HG03378 (cell line): ENCODE results near the gene UGDH.
"Not testable (repeated sequence)": the region's sequence is repeated elsewhere in the genome, so short reads cannot be mapped to it uniquely, and the experiment has no call there.

Source experiments
- ATAC-seq: cut with Tn5 transposase; IDR thresholded peaks from one replicate; pipeline ENCODE4 v1.9.1; 2021; ENCODE audit warnings: mild to moderate bottlenecking, moderate library complexity; ENCODE audit not compliant: unreplicated experiment

Gene UGDH

DNA sequence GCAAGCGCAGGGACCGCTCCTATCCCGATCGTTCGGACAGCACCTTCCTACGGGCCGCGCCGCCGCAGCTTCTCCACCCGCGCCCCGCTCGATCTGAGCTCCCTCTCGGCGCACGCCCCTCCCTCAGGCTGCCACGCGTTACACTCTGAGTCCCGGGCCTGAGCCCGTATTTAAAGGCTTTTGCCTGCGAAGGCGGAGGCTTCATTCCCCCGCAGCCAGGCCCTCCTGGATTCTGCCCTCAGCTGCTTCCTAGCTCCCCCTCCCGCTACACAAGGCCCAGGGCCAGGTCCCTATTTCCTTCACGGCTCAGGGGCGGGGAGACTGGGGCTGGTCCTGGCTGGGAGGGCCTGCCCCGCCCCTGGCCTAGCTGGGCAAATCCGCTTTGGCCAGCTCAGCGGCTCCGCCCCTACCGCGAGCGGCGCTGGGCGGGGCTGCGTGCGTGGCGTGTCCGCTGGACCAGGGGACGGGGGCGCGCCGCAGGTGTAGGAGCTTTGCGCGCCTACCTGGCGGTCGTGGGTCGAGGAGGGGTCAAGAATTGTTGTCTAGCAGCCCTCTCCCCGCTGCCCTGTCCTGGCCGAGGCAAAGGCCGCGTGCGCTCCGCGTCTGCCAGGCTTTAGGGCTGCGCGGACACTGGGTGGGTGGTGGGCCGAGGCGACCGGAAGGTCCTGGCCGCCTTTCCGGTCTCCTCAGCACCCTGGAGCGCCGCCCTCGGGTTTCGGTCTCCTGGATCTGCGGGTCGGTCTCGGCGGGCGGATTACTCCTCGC lies at the start of gene UGDH:
Gene UGDH, minus strand, starts transcription at position 144 of the 765 bp plus-strand sequence. CDS start 5,927 bp downstream, outside the sequence.
- ATAC-seq, result peak; percentile 88

DNA sequence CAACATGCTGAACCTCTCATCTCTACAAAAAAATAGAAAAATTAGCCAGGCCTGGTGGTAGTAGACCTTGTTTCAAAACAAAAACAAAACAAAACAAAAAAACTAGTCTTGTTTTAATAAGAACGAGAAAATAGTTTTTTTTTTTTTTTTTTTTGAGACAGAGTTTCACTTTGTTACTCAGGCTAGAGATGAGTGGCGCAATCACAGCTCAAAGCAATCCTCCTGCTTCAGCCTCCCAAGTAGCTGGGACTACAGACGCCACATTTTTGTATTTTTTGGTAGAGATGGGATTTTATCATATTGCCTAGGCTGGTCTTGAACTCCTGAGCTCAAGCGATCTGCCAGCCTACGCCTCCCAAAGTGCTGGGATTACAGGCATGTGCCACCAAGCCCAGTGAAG lies 47.7 kb upstream of the UGDH start:
- no peak for ATAC-seq

DNA sequence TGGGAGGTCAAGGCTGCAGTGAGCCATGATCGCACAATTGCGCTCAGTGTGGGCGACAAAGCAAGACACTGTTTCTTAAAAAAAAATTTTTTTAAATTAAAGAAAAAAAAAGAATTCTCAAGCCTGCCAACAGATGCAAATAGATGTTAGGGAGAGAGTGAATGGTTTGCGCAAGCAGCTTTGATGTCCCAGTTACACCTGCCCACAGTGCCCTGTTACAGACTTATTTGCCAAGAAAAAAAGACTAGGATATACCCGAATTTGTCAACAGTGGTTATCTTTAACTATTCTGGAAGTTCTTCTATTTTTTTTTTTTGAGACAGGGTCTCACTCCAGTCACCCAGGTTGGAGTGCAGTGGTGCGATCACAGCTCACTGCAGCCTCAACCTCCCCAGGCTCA lies 44.3 kb upstream of the UGDH start:
- no peak for ATAC-seq

DNA sequence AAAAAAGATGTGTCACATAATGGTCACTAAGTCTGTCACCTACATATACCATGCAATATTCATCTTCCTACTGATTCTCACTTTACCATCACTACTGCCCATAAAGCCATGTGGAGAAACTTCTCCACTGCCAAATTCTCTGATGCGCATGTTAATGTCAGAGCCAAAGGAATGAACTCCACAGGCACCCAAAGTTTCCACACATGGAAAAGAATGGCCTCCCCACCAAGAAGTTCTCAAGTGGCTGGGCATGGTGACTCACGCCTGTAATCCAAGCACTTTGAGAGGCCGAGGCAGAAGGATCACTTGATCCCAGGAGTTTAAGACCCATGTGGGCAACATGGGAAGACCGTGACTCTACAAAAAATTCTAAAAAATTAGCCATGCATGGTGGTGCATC lies 43.8 kb upstream of the UGDH start:
- ATAC-seq, result no peak

DNA sequence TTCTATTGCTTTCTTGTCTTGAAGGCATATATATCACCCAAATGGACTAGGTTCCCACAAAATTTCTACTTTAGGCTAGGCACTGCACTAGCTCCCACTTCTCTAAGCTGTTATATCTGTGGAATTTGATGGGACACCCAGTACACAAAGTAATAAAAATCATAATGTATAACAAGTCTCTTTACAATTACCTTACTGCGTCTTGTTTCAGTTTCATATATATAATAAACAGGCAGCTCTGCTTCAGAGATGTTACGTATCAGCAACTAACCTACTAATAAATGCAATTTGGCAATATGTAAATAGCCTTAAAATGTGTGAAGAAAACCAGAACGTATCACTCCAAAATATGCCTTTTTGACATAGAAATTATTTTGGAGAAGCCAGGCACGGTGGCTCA lies 42.0 kb upstream of the UGDH start:
- ATAC-seq, result no peak

DNA sequence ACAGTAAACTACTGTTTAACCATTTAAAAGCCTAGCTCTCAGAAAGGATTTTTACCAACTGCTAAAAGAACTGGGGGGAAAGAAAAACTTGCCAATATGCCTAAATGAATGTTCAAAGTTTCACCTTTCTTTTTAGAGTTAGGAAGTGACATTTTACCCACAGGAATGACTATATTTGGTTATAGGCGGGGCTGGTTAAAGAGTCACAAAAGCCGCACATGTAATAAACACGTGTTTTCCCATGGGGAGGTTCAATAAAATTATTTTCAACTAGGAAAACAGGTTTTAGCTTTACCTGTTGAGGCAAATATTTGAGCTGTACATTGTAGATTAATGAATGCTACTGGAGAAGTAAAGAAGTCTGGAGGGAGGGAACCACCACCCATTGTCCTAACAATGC lies 41.6 kb upstream of the UGDH start:
- ATAC-seq, result no peak

DNA sequence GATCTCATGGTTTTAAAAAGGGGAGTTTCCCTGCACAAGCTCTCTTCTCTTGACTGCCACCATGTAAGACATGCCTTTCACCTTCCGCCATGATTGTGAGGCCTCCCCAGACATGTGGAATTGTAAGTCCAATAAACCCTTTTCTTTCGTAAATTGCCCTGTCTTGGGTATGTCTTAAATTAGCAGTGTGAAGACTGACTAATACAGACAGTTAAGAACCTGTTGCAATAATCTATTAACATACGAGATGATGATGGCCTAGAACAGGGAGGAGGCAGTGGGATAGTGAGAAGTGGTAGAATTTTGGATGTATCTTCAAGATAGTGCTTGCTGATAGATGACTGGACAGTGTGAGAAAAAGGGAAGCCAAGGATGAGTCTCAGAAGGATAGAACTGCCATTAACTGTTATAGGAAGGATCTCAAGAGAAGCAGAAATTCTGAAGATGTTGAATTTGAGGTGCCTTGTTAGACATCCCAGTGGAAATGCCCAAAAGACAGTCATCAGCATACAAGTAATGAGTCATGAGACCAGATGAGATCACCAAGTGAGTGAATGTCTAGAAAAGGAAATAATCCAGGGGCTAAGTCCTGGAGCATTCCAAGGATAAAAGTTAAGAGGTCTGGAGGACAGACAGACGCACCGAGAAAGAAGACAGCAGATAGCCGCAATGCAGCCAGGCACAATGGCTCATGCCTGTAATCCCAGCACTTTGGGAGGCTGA lies 38.8 kb upstream of the UGDH start:
- ATAC-seq, result no peak

DNA sequence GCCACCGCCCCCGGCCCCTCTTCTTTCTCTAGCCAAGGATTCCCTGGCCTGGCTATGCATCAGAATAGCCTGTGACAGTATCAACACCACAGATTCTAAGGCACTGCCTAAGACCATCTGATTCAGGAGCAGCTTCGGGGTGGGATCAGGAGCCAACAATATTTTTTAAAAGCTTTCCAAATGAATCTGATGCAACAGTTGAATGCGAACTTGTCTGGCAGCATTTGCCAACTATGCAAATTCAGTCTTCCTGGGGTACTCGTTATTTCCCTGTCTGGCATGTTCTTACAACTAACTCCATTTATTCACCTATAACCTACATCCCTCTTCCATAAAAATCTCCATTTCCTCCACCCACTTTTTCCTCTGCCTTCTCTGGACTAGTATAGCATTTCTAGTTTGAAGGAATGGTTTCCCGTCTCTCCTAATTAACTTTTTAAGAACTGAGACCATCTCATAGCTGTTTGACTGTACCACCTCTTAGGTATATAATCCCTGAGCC lies 36.2 kb upstream of the UGDH start:
- ATAC-seq, result no peak

DNA sequence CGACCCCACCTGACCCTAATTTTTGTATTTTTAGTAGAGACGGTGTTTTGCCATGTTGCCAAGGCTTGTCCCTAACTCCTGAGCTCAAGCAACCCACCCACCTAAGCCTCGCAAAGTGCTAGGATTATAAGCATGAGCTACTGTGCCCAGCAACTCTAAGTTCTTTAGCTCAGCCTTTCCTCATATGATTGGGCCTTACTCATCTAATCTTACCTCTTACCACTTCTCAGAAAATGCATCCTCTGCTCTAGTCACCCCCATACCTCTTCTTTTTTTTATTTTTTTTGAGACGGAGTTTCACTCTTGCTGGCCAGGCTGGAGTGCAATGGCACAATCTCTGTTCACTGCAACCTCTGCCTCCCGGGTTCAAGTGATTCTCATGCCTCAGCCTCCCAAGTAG lies 35.6 kb upstream of the UGDH start:
- ATAC-seq, result no peak

DNA sequence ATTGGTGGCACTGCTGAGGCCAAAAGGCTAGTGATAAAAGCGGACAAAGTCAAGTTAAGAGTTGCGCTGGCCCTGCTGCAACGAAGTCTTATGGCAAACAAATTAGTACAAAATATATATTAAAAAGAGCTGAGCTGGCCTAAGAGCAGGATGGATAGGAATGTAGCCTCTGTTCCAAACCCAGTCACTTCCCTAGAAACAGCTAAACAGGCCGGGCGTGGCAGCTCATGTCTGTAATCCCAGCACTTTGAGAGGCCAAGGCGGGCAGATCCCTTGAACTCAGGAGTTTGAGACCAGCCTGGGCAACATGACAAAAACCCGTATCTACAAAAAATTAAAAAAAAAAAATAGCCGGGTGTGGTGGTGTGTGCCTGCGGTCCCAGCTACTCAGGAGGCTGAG lies 32.4 kb upstream of the UGDH start:
- no peak for ATAC-seq

DNA sequence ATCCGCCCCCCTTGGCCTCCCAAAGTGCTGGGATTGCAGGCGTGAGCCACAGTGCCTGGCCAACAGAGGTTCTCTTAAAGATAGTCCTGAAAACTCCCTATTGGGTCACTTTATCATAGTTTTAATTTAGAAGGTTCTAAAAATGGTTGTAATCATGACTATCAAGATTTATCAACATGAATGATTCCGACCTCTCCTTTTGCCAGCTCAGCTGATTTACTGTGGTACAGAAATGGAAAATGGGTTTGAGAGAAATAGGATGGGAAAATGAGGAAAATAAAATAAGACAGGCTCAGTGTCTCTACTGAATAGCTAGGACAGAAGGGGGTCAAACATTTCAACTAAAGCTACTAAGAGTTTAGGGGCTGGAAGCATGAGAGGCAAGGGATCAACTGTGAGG lies 28.2 kb upstream of the UGDH start:
- ATAC-seq, result no peak

DNA sequence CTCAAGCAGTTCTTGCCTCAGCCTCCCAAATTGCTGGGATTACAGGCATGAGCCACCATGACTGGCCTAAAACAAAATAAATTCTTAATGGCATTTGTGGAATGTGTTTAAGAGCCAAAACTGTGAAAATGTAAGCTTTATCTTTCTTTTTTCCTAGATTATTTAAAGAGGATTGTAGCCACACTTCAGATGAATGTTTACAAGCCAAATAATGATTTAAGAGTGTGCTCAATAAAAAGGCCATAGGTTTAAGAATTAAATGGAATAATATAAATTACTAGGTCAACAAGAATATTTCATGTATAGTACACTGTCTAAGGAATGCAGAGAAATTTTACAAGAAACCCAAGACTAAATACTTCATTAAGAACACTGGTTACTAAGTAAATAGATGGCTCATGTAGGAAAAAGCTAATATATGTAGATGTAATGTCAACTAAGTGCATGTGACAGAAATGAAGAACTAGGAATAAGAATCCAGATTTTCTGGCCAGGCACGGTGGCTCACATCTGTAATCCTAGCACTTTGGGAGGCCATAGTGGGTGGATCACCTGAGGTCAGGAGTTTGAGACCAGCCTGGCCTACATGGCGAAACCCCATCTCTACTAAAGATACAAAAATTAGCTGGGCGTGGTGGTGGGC lies 21.3 kb upstream of the UGDH start:
- no peak for ATAC-seq

DNA sequence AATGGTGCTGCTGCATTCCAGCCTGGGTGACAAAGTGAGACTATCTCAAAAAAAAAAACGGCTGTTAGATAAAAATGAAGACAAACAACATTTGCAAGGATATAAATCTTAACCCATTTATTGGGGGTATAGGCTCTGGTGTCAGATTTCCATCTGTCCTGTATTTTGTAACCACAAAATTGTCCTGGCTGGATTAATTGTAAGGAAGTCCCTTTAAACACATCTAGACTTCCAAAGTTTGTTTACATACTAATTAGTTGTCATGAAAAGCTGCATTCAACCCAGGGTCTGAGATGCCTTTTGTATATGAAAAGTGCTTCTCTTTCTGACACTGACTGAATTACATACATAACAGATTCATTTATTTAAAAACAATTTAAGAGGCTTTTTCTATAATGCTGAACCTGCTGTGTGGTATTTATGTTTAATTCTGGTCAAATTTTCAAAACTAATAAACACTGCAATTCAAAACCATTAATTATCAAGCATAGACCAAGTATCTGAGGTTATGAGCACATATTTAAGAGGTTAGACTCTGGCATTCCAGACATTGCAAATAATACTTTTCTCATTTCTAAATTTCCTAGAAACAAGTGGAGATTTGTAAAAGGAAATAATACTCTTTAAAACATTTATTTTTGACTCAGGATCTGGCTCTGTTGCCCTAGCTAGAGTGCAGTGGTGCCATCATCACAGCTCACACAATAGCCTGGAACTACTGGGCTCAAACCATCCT lies 17.5 kb upstream of the UGDH start:
- ATAC-seq, result no peak

DNA sequence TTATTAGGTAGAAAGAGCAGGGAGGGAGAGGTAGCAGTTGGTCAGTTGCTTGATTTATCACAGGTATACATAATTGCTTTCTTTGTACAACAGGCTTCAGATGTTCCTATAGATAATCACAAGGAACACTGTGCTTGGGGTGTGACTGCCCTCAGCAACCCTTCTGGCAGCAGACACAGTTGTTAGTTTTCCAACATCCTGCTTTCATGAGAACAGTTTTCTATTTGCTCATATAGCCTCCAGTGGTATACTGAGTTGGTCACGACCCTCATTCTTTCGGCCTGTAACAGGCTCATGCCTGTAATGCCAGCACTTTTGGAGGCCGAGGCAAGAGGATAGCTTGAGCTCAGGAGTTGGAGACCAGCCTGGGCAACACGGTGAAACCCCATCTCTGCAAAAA lies 16.8 kb upstream of the UGDH start:
- ATAC-seq, result not testable (repeated sequence)

DNA sequence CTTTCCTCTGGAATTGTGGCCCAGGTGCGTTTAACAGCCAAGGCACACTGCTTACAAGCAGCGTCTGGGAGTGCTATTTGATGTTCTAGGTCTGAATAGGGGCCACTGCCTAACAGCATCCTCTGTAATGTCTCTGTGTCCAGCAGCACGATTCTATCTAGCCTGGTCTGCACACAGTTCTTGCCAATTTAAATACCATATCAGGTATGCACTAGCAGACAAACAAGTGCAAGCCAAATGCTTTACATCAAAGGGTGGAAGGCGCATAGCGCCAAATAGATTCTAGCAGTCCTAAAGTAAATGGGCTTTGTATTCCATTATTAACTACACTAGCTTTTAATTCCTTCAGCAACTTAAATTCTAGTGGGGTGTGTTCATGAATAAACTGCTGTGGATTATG lies 15.8 kb upstream of the UGDH start:
- ATAC-seq, result no peak

DNA sequence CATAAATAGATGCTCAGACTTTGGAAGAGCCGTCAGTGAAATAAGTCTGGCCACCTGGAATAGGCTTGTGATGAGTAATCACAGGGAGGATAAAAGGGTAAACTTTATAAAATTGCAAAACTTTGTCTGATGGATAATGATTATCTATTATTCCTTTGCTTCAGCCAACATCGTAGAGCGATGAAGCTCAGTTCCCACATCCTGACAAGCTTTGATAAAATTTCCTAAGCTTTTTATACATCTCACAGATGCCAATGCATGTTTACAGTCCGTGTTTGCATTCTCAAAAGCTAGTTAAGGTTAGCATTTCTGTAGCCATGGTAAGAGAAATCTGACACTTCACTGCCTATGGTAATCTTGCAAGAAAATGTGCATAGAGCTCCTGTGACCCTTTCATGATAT lies 15.4 kb upstream of the UGDH start:
- no peak for ATAC-seq

DNA sequence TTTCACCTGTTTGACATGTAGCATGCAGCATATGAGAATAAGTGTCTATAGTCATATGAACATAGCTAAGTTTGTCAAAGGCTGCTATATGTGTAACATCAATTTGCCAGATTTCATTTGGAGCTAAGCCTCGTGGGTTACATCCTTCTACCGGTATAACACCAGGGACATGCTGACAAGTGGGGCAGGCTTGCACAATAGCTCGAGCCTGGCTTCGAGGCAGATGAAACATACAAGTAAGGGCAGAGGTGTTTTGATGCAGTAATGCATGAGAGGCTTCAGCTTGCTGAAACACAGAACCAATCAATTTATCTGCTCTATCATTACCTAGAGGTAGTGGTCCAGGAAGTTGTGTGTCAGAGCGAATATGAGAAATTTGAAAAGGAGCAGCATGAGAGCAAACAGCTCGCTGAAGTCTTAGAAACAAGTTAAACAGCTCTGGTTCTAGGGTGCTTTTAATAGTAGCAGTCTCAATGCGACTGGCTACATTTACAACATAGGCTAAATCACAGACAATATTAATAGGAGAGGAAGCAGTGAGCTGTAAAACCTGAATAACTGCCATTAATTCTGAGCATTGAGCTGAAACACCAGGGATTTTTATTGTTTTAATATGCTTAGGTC lies 14.9 kb upstream of the UGDH start:
- no peak for ATAC-seq

DNA sequence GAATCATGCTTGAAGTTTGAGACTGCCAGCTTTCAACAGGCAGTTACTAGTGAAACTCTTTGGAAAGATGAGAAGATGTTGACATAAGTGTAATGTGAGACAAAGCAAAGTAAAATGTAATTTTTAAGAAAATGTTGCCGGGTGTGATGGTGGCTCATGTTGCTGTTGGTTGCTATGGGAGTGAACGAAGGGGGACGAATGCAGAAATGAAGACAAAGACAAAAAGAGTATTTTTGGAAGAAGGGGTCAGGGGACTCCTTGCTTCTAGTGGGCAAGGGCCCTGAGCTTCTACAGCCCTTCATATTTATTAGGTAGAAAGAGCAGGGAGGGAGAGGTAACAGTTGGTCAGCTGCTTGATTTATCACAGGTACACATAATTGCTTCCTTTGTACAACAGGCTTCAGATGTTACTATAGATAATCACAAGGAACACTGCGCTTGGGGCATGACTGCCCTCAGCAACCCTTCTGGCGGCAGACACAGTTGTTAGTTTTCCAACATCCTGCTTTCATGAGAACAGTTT lies 11.9 kb upstream of the UGDH start:
- ATAC-seq, result no peak

DNA sequence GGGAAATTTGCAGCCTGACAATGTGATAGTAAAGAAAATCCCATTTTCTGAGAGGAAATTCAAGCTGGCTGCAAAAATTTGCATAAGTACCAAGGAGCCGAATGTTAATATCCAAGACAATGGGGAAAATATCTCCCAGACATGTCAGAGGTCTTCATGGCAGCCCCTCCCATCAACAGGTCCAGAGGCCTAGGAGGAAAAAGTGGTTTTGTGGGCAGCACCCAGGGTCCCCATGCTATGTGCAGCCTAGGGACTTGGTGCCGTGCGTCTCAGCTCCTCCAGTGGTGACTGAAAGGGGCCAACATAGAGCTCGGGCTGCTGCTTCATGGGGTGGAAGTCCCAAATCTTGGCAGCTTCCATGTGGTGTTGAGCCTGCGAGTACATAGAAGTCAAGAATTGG lies 6.3 kb upstream of the UGDH start:
- ATAC-seq, result no peak

DNA sequence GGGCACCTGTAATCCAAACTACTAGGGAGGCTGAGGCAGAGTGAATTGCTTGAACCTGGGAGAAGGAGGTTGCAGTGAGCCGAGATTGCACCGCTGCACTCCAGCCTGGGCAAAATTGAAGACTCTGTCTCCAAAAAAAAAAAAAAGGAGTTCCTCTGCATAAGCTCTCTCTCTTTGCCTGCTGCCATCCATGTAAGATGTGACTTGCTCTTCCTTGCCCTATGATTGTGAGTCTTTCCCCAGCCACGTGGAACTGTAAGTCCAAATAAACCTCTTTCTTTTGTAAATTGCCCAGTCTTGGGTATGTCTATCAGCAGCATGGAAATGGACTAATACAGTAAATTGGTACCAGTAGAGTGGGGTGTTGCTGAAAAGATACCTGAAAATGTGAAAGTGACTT lies 5.0 kb upstream of the UGDH start:
- ATAC-seq, result not testable (repeated sequence)

DNA sequence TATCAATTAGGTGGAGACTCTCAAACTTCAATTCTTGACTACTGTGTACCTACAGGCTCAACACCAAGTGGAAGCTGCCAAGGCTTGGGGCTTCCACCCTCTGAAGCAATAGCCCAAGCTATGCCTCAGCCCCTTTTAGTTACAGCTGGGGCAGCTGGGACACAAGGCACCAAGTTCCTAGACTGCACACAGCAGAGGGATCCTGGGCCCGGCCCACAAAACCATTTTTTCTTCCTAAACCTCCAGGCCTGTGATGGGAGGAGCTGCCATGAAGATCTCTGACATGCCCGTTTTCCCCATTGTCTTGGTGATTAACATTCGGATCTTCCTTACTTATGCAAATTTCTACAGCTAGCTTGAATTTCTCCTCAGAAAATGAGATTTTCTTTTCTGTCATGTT lies 3.4 kb upstream of the UGDH start:
- ATAC-seq, result no peak
